ENCODE data around the gene KIF2A. TPM values are rescaled to one million over a fixed set of nuclear protein-coding genes. Genes with fewer than 3 reads are reported as not detected.

The KIF2A gene
- total RNA-seq, 1 experiment from 2014 or later, result 81.4 TPM

- no peak for DNase-seq
- Mint-ChIP-seq H3K36me3 (ENCODE audit: insufficient read depth, unreplicated experiment) (peaks cover 25% of the 10 kb centered on the region), H3K4me1 (ENCODE audit: low read depth, unreplicated experiment) (peaks cover 9% of the 10 kb centered on the region), H3K4me3 (ENCODE audit: low read depth, unreplicated experiment) (no peak overlapping the region), H3K9me3 (ENCODE audit: low read depth, unreplicated experiment) (no peaks in the 10 kb centered on the region), H3K27me3 (ENCODE audit: unreplicated experiment) (no peaks in the 10 kb centered on the region), H3K27ac (ENCODE audit: unreplicated experiment) (no peak overlapping the region)
- TF ChIP-seq CTCF (IDR thresholded peaks at IDR 0.05; ENCODE audit: unreplicated experiment), result no peak
- CTCF ChIA-PET, result no interaction called here
- intact Hi-C loops (cut with micrococcal nuclease; ENCODE audit: unreplicated experiment), result no loop called here
- no TSS peak for BruUV-seq (replicated peaks)
These were observed 41.9 kb downstream of the KIF2A start for GRCh38 chr5:62347928-62348327.

- H3K4me1 Mint-ChIP-seq (ENCODE audit: low read depth, unreplicated experiment), result no peaks in the 10 kb centered on the region
- CTCF ChIA-PET, result interaction anchor here (0.5 kb wide), 1 partner anchor 34 kb away, joined by 5 read pairs; no protein-coding TSS in a partner anchor
- no peak for TF ChIP-seq CTCF (IDR thresholded peaks at IDR 0.05; ENCODE audit: unreplicated experiment)
- BruUV-seq (replicated peaks), result TSS peak; percentile 24
- intact Hi-C loops (cut with micrococcal nuclease; ENCODE audit: unreplicated experiment), result no loop called here
- no peaks in the 10 kb centered on the region for H3K9me3 Mint-ChIP-seq (ENCODE audit: low read depth, unreplicated experiment)
- H3K27ac Mint-ChIP-seq (ENCODE audit: unreplicated experiment), result no peak overlapping the region
- DNase-seq, result no peak
- no peak overlapping the region for H3K4me3 Mint-ChIP-seq (ENCODE audit: low read depth, unreplicated experiment)
- no peaks in the 10 kb centered on the region for H3K27me3 Mint-ChIP-seq (ENCODE audit: unreplicated experiment)
- peaks cover 23% of the 10 kb centered on the region for H3K36me3 Mint-ChIP-seq (ENCODE audit: insufficient read depth, unreplicated experiment)
These were observed 42.9 kb downstream of the KIF2A start for GRCh38 chr5:62348723-62349481.

- no peaks in the 10 kb centered on the region for H3K27me3 Mint-ChIP-seq (ENCODE audit: unreplicated experiment)
- H3K4me1 Mint-ChIP-seq (ENCODE audit: low read depth, unreplicated experiment), result no peaks in the 10 kb centered on the region
- intact Hi-C loops (cut with micrococcal nuclease; ENCODE audit: unreplicated experiment), result loop anchor here (1.0 to 2.0 kb wide), 2 partner anchors 47 to 131 kb away; partner anchors contain the start of gene KIF2A
- CTCF ChIA-PET, result interaction anchor here (0.6 to 1.3 kb wide), 5 partner anchors 9 to 130 kb away, joined by 3 to 10 read pairs (median 3); no protein-coding TSS in a partner anchor
- H3K27ac Mint-ChIP-seq (ENCODE audit: unreplicated experiment), result no peak overlapping the region
- BruUV-seq (replicated peaks), result no TSS peak
- TF ChIP-seq CTCF (IDR thresholded peaks at IDR 0.05; ENCODE audit: unreplicated experiment), result no peak
- H3K4me3 Mint-ChIP-seq (ENCODE audit: low read depth, unreplicated experiment), result no peak overlapping the region
- no peaks in the 10 kb centered on the region for H3K9me3 Mint-ChIP-seq (ENCODE audit: low read depth, unreplicated experiment)
- peaks cover 23% of the 10 kb centered on the region for H3K36me3 Mint-ChIP-seq (ENCODE audit: insufficient read depth, unreplicated experiment)
- peak; percentile 45 for DNase-seq
These were observed 48.2 kb downstream of the KIF2A start for GRCh38 chr5:62354028-62354874.

DNA sequence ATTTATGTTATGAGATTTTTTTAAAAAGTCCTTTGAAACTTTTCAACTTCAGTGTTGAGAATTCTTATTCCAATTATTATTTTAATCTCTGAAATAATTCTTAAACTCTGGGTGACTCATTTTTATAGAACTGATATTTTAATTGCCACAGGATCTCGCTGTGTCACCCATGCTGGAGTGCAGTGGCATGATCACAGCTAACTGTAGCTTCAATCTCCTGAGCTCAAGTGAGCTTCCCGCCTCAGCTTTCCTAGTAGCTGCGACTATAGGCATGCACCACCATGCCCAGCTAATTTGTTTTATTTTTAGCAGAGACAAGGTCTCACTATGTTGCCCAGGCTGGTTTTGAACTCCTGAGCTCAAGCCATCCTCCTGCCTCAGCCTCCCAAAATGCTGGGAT is 56.7 kb downstream of the KIF2A start:
- TF ChIP-seq CTCF (IDR thresholded peaks at IDR 0.05; ENCODE audit: unreplicated experiment), result no peak
- H3K4me3 Mint-ChIP-seq (ENCODE audit: low read depth, unreplicated experiment), result no peak overlapping the region
- intact Hi-C loops (cut with micrococcal nuclease; ENCODE audit: unreplicated experiment), result no loop called here
- CTCF ChIA-PET, result no interaction called here
- no peak for DNase-seq
- H3K27me3 Mint-ChIP-seq (ENCODE audit: unreplicated experiment), result no peaks in the 10 kb centered on the region
- H3K9me3 Mint-ChIP-seq (ENCODE audit: low read depth, unreplicated experiment), result no peaks in the 10 kb centered on the region
- peaks cover 23% of the 10 kb centered on the region for H3K36me3 Mint-ChIP-seq (ENCODE audit: insufficient read depth, unreplicated experiment)
- BruUV-seq (replicated peaks), result no TSS peak
- no peaks in the 10 kb centered on the region for H3K4me1 Mint-ChIP-seq (ENCODE audit: low read depth, unreplicated experiment)
- no peak overlapping the region for H3K27ac Mint-ChIP-seq (ENCODE audit: unreplicated experiment)
